Ascending aorta (tissue), 2 donors: ENCODE data around the gene BCAS1. TPM values are rescaled to one million over a fixed set of nuclear protein-coding genes. Genes with fewer than 3 reads are reported as not detected.

Source experiments
- DNase-seq, 2 donors: peaks; one replicate each; pipeline ENCODE4 v3.0.0-alpha.2; 2019; ENCODE audit warnings: low spot score in 2 of 2
- H3K27ac ChIP-seq, 2 donors: fragments of 200-600 bp; sonication (generic); one replicate each; pipeline ENCODE4 v1.5.1; 2016 to 2017; ENCODE audit warnings: mild to moderate bottlenecking in 1 of 2
- H3K27me3 ChIP-seq: fragments of 200-600 bp; sonication (generic); one replicate; pipeline ENCODE4 v1.5.1; 2017
- H3K36me3 ChIP-seq, 2 donors: fragments of 200-600 bp; sonication (generic); one replicate each; pipeline ENCODE4 v1.5.1; 2016
- H3K4me1 ChIP-seq, 2 donors: fragments of 200-600 bp; sonication (generic); one replicate each; pipeline ENCODE4 v1.5.1; 2016 to 2017; ENCODE audit warnings: mild to moderate bottlenecking in 1 of 2
- H3K4me3 ChIP-seq, 2 donors: fragments of 200-600 bp; sonication (generic); one replicate each; pipeline ENCODE4 v1.5.1; 2016 to 2017; ENCODE audit warnings: mild to moderate bottlenecking in 1 of 2
- H3K9me3 ChIP-seq, 2 donors: fragments of 200-600 bp; sonication (generic); one replicate each; pipeline ENCODE4 v1.5.1; 2016
- CTCF ChIP-seq, 3 experiments: fragments of 200-600 bp in 2 of 3; fragments of 450-650 bp in 1 of 3; sonication (generic) in 2 of 3; IDR thresholded peaks; one replicate each; pipeline ENCODE4 v1.5.1; 2016 to 2019; ENCODE audit warnings: antibody characterized with exemption in 3 of 3, mild to moderate bottlenecking in 1 of 3, moderate library complexity in 1 of 3
- intact Hi-C: fragments of 100-400 bp; cut with DNase I; formaldehyde crosslinking; loops from one replicate; pipeline ENCODE4 v1.15.1; 2023
- total RNA-seq: library from RNA; depleted of rRNA; stranded (reverse); fragments of >200 nt; gene quantifications from one replicate; pipeline ENCODE4 v1.1.0, GENCODE V29; 2016

BCAS1 gene
- total RNA-seq, 1 donor from 2014 or later, result not detected

GRCh38 chr20:54028276-54029011 is 42.0 kb downstream of the BCAS1 start:
- DNase-seq, result no peak
- Histone ChIP-seq H3K27me3 (no peaks in the 10 kb centered on the region), H3K4me1 (no peaks in the 10 kb centered on the region), H3K9me3 (no peaks in the 10 kb centered on the region), H3K4me3 (no peak overlapping the region), H3K27ac (no peak overlapping the region), H3K36me3 (no peaks in the 10 kb centered on the region)
- intact Hi-C loops, result no loop called here
- no peak for TF ChIP-seq CTCF (IDR thresholded peaks at IDR 0.05)

DNA sequence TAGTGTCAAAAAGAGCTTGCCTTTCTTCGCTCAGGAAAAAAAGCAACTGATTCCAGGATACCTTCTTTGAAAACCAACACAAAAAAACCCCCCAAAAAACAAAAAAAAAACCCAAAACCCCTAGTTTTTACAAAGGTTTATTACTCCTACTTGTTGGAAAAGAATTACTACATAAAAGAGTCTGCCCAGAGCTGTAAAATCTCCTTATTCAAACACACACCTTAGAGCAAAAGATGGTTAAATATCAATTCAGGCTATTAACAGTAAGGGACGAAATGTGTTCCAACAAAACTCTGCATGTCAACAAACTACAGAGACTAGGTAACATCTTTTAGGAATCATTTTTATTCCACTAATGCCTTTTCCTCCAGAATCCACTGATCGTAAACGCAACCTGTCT is 42.7 kb downstream of the BCAS1 start:
- Histone ChIP-seq H3K9me3 (no peaks in the 10 kb centered on the region), H3K27ac (no peak overlapping the region), H3K27me3 (no peaks in the 10 kb centered on the region), H3K4me1 (no peaks in the 10 kb centered on the region), H3K36me3 (no peaks in the 10 kb centered on the region), H3K4me3 (no peak overlapping the region)
- intact Hi-C loops, result no loop called here
- no peak for DNase-seq
- TF ChIP-seq CTCF (IDR thresholded peaks at IDR 0.05), result no peak

DNA sequence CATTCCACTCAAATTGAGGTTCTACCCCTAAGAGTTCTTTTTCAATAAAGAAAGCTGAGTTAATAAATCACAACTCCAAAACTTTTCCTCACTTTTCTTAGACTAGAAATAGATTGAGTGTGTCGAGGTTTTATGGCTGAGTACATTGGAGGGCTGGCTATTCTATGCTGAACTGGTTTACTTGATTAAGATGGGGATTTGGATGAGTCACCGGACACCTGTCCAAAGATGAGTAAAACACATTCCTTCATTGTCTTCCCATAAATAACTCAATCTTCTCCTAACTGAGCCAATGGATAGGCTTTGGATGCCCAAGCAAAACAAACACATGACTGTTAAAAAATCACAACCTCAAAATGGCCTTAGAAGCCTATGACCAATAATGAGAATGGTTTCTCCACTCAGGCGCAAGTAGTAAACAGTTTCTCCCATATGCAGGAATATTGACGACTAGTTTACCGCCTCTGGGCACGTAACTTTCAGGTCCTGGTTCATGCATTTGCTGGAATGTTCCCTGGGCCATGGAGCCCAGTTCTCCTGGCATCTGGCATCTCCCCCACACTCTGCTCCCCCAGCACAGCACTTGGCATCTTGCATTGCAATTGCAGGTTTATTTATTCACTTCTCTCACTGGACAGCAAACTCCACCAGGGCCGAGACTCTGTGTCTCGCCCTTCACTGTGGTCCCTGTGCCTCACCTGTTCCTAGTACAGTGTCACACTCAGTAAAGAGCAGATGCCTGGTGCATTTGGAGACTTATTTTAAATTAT is 43.9 kb downstream of the BCAS1 start:
- intact Hi-C loops, result no loop called here
- H3K4me1 ChIP-seq, result no peaks in the 10 kb centered on the region
- no peaks in the 10 kb centered on the region for H3K27me3 ChIP-seq
- no peak for TF ChIP-seq CTCF (IDR thresholded peaks at IDR 0.05)
- no peak overlapping the region for H3K27ac ChIP-seq
- H3K36me3 ChIP-seq, result no peaks in the 10 kb centered on the region
- DNase-seq, result no peak
- no peaks in the 10 kb centered on the region for H3K9me3 ChIP-seq
- H3K4me3 ChIP-seq, result no peak overlapping the region

DNA sequence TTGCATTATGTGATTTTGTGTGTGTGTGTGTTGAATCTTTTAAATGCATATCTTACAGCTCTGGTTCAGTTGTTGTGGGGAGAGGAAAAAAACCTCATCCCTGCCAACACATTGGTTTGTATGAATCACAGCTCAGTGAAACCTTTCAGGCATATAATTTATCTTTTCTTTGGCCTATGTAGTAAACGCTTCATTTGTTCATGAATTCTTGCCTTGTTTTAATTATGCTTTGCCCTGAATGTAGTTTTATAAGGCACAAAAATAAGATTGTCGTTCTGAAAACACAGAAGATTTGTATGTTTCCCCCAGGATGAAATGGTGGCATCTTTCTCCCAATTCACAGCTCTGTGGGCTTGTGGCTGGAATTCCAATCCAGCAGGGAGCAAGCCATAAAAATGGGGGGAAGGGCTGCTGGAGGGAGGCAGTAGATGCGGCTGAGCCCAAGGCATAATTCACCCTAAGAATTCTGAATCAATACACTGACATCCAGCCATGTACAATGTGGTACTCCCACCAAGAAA is 45.1 kb downstream of the BCAS1 start:
- intact Hi-C loops, result no loop called here
- Histone ChIP-seq H3K9me3 (no peaks in the 10 kb centered on the region), H3K4me3 (no peak overlapping the region), H3K4me1 (no peaks in the 10 kb centered on the region), H3K27me3 (no peaks in the 10 kb centered on the region), H3K27ac (no peak overlapping the region), H3K36me3 (no peaks in the 10 kb centered on the region)
- DNase-seq, result no peak
- no peak for TF ChIP-seq CTCF (IDR thresholded peaks at IDR 0.05)

DNA sequence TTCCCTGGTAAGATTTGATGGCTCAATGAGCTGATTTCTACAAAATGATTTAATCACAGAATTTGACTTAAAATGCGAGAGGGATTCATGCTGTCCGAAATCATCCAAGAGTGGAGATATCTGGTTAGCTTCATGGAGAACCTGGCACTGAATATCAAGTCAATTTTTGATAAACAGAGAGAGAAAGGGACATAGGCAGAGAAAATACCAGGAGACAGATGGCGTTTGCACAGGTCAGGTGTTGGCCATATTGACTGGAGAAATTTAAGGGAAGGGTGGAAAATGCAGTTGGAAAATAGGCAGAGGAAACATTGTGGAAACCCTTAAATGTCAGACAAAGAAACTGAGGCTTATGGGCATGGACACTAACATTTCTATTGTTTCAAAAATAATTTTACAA is 47.0 kb downstream of the BCAS1 start:
- no peaks in the 10 kb centered on the region for H3K27me3 ChIP-seq
- intact Hi-C loops, result no loop called here
- no peaks in the 10 kb centered on the region for H3K9me3 ChIP-seq
- no peak for TF ChIP-seq CTCF (IDR thresholded peaks at IDR 0.05)
- H3K4me3 ChIP-seq, result no peak overlapping the region
- H3K36me3 ChIP-seq, result no peaks in the 10 kb centered on the region
- no peak overlapping the region for H3K27ac ChIP-seq
- no peak for DNase-seq
- H3K4me1 ChIP-seq, result no peaks in the 10 kb centered on the region
